ENCODE data around the gene LATS2. TPM values are rescaled to one million over a fixed set of nuclear protein-coding genes. Genes with fewer than 3 reads are reported as not detected.

LATS2 gene
- total RNA-seq, 1 donor from 2014 or later: 49.0 TPM

DNA sequence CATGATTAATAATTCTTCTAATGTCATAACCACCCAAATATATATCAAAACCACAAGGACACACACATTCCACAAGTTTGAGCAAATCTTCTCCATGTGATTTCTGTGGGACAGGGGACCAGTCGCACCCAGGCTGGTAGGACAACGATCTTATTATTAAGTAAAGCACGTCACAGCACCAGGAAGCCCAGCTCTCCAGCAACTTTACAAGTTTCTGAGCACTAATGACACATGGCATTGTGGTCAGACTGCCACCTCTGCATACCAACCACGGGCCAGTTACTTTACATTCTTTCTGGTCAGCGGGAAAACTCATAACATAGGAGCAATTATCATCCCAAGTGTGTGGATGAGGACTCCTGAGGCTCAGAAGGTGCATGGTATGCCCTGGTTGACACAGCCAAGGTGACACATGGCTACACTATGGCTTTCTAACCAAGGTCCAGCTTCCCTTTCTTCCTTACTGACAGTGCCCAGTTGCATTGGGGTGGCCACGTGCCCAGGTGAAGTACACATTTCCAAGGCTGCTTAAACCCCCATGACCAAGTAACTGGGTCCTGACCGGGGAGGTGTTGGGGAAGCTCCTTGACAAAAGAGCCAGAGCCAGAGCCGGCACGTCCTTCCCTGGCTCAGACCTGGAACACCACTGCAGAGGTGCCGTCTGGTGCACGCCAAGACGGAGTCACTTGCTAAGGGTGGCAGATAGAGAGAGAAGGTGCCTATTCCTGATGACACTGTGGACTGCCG, 27.4 kb downstream of the LATS2 start:
- H3K4me1 ChIP-seq: peaks cover 6 to 47% of the 10 kb centered on the region in 2 donors
- H3K4me3 ChIP-seq: no peak overlapping the region
- no peaks in the 10 kb centered on the region for H3K27me3 ChIP-seq
- TF ChIP-seq, protein P1, sequence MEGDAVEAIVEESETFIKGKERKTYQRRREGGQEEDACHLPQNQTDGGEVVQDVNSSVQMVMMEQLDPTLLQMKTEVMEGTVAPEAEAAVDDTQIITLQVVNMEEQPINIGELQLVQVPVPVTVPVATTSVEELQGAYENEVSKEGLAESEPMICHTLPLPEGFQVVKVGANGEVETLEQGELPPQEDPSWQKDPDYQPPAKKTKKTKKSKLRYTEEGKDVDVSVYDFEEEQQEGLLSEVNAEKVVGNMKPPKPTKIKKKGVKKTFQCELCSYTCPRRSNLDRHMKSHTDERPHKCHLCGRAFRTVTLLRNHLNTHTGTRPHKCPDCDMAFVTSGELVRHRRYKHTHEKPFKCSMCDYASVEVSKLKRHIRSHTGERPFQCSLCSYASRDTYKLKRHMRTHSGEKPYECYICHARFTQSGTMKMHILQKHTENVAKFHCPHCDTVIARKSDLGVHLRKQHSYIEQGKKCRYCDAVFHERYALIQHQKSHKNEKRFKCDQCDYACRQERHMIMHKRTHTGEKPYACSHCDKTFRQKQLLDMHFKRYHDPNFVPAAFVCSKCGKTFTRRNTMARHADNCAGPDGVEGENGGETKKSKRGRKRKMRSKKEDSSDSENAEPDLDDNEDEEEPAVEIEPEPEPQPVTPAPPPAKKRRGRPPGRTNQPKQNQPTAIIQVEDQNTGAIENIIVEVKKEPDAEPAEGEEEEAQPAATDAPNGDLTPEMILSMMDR (IDR thresholded peaks at IDR 0.05): no peak
- H3K36me3 ChIP-seq: no peaks in the 10 kb centered on the region
- DNase-seq (ENCODE audit: low spot score in 2 of 2): peak in 1 of 2 donors; percentile 70
- intact Hi-C loops (cut with DNase I): loop anchor here (1.0 kb wide), 1 partner anchor 27 kb away; the partner anchor contains the start of gene LATS2
- no peaks in the 10 kb centered on the region for H3K9me3 ChIP-seq
- H3K27ac ChIP-seq: peak overlapping the region; percentile 70 to 80

- peak in 1 of 2 donors; percentile 84 for DNase-seq (ENCODE audit: low spot score in 2 of 2)
- intact Hi-C loops (cut with DNase I): loop anchor here (1.0 kb wide), 1 partner anchor 28 kb away; the partner anchor contains the start of gene LATS2
- Histone ChIP-seq H3K9me3 (no peaks in the 10 kb centered on the region), H3K4me3 (peak overlapping the region in 1 of 2 donors; percentile 54), H3K27ac (peak overlapping the region; percentile 70 to 80), H3K36me3 (no peaks in the 10 kb centered on the region), H3K27me3 (no peaks in the 10 kb centered on the region), H3K4me1 (peaks cover 6 to 47% of the 10 kb centered on the region in 2 donors)
- TF ChIP-seq, protein P1 (IDR thresholded peaks at IDR 0.05): no peak
These were observed 28.1 kb downstream of the LATS2 start for GRCh38 chr13:21033212-21033840.

DNA sequence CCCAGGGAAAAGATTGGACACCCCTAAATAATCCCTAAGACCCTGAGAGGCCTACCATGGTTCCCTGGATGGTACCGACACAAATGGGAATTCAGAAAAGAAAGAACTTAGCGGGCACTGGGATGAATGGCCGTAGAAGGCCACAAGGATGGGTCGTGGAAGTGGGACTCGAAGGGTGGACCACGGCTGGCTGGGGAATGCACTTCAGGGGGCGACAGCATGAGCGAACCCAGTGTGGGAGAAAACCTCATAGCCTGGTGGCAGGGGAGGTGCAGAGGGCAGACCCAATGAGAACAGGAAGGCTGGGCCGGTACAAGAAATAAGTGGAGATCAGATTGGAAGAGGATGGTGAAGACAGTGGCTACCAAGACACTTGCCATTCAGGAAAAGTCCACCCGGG, 28.7 kb downstream of the LATS2 start:
- peaks cover 6 to 44% of the 10 kb centered on the region in 2 donors for H3K4me1 ChIP-seq
- intact Hi-C loops (cut with DNase I): loop anchor here (1.0 kb wide), 1 partner anchor 29 kb away; the partner anchor contains the start of gene LATS2
- H3K27me3 ChIP-seq: no peaks in the 10 kb centered on the region
- TF ChIP-seq, protein P1 (IDR thresholded peaks at IDR 0.05): no peak
- peak overlapping the region in 1 of 2 donors; percentile 54 for H3K4me3 ChIP-seq
- H3K27ac ChIP-seq: peak overlapping the region; percentile 70 to 80
- no peaks in the 10 kb centered on the region for H3K9me3 ChIP-seq
- no peak for DNase-seq (ENCODE audit: low spot score in 2 of 2)
- H3K36me3 ChIP-seq: no peaks in the 10 kb centered on the region

DNA sequence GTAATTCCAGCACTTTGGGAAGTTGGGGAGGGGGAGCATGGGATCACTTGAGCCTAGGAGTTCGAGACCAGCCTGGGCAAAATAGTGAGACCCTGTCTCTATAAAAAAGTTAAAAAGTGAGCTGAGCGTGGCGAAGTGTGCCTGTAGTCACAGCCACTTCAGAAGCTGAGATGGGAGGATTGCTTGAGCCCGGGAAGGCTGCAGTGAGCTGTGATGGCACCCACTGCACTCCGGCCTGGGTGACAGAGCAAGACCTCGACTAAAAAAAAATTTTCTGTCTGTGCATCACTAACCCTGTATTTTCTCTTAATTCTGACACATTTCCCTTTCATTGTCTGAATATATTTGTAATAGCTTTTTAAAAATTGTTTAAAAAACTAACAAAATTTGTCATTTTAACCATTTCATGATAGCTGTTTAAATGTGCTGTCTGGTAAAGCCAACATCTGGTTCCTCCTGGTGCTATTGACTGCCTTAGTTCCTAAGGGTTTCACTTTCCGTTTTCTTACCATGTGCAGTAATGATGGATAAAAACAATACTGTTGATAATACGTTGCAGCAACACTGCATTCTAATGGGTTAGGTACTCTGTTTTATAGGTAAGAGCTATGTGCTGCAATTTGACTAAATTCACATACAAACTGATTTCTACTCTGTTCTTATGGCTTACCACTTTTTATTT, 29.7 kb downstream of the LATS2 start:
- no peak for DNase-seq (ENCODE audit: low spot score in 2 of 2)
- Histone ChIP-seq H3K36me3 (no peaks in the 10 kb centered on the region), H3K9me3 (no peaks in the 10 kb centered on the region), H3K4me1 (peaks cover 6 to 44% of the 10 kb centered on the region in 2 donors), H3K27me3 (no peaks in the 10 kb centered on the region), H3K27ac (peak overlapping the region; percentile 17 to 80), H3K4me3 (no peak overlapping the region)
- TF ChIP-seq, protein P1 (IDR thresholded peaks at IDR 0.05): no peak
- intact Hi-C loops (cut with DNase I): no loop called here

- Histone ChIP-seq H3K27ac (no peak overlapping the region), H3K36me3 (no peaks in the 10 kb centered on the region), H3K9me3 (no peaks in the 10 kb centered on the region), H3K4me1 (peaks cover 2 to 15% of the 10 kb centered on the region in 2 donors), H3K4me3 (no peak overlapping the region), H3K27me3 (no peaks in the 10 kb centered on the region)
- DNase-seq (ENCODE audit: low spot score in 2 of 2): no peak
- TF ChIP-seq, protein P1 (IDR thresholded peaks at IDR 0.05): no peak
- intact Hi-C loops (cut with DNase I): no loop called here
These were observed 35.8 kb downstream of the LATS2 start for GRCh38 chr13:21025539-21025938.

All from ascending aorta (tissue), 2 donors.